H4 (cell line): ENCODE data around the gene TSPEAR. TPM values are rescaled to one million over a fixed set of nuclear protein-coding genes. Genes with fewer than 3 reads are reported as not detected.

Source experiments
- DNase-seq: peaks from one replicate; pipeline ENCODE4 v3.0.0-alpha.2; 2015; ENCODE audit warnings: low spot score
- total RNA-seq: library from RNA; depleted of rRNA; stranded (reverse); fragments of >200 nt; shearing (Covaris generic); gene quantifications from 2 replicates; pipeline ENCODE4 v1.2.3, GENCODE V29; 2014

Gene TSPEAR
- total RNA-seq, 1 experiment from 2014 or later, result 0.08 TPM

DNA sequence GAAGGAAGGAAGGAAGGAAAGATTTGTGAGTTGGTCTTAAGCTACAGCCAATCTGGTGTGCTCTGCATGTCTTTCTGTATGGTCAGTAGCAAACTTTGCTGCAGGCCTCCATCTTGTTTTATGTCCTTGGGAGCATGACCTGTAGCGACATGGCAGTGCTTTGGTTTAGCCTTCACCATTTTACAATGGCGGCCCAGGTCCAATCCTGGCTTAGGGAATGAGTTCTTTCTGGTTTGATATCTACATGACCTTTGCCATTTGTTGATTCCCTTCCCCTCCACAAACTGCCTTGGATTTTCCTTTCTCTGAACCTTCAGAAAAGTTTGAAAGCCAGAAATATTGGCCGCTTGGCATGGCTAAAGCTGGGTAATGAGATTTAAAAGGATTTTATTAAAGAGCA lies 30.5 kb upstream of the TSPEAR start:
- DNase-seq, result no peak

DNA sequence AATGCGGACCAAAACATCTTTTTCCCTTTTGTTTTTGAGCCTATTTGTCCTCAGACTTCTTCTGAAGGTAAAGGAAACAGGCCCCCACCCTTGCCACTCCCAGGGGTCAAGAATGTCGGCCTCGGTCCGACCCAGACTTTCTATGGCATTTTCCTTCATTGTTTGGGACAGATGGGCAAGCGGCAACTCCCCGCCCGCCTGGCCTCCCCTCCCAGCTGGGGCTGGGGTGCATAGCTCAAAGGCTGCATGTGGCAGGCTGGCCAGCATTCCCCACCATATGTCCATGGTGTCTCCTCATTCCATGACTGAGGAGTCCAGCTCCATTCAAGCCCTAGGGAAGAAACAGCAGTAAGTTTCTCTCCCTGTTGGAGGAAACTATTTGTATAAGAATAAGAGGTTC lies 29.4 kb upstream of the TSPEAR start:
- DNase-seq, result no peak

DNA sequence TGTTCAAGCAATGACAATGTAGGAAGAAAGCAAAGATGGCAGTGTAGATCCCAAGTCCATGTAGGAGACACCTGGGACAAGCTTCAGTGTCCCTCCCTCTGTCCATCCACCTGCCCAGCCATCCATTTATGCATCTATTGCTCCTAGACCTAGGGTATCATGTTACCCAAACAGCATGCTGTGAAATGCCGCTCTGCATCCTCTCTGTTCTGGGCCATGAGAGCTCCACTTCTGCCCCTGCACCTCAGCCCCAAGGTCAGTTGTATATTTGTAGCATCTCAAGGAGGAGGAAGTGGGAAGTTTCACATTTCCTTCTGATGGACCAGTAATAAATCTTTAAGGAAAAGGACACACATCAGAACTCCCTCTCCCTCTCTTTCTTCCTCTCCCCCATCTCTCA lies 27.9 kb upstream of the TSPEAR start:
- no peak for DNase-seq

DNA sequence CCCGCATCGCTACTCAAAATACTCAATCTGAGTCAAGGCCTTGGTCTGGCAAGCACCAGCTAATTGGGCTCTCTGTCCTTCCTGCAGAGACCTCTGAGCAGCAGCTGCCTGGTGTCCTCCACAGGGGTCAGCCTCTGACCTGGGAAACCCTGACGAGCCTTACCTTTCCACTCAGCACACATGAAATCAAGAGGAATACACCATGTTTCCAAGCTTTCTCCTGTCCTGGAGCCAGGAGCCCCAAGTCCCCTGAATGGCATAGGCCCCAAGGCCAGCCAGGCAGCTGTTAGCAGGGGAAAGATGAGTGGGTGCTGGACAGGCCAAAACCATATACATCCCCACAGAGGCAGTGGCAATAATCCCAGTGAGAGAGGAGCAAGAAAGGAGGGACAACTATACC lies 27.2 kb upstream of the TSPEAR start:
- DNase-seq, result no peak

DNA sequence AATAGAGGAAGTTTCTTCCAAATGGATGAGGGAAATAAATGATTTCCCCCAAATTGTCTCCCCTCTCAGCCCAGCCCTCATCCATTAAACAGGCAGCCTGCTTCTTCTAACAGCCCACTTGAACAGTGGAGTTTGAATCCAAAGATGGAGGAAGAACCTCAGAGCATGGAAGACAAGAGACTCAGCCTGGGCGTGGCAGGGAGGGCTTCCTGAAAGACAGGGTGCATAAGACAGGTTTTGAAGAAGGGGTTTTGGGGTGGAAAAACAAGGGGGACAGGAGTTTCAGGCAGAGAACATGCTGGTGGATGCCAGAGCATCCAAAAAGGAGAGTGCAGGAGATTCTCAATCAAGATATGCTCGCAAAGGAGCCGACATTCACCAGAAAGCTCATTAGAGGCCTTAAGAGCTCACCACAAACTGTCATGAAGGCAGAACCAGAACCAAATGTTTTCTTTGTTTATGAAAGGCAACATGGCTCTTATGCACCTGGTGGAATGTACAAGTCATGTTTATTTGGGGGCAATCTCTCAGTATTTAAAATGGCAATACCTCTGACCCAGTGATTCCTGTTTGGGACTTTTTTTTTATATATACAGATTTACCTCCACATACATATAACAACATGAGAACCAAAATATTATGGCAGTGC lies 26.5 kb upstream of the TSPEAR start:
- no peak for DNase-seq

DNA sequence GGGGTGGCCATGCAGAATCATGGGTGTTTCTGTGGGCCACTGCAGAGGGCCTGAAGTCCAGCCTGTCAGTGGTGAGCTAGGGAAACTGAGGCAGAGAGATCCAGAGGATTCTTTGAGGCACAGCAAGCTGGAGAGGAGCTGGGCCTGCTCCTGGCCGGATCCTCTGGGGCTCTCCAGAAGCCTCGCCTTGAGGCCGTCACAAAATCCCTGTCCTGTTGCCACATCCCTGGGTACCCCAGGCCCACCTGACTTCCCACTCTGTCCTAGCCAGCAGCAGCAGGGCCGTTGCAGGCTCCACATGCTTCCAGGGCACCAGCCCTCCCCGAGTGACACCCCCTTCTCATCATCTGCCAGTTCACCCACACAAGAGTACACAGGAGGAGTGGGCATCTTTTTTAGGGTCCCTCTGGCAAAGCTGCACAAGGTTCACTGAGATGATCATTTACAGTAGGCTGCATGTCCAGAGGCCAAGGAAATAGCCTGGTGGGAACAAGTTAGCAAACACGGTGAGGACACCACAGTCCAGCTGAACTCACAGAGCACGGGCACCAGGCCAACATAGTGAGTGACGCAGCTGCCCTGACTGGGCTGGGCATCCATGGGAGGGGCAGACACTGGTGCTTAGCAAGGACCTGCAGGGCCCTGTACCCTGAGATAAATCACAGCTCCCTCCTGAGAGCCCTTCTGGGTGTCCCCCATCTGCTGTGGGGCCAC lies 25.1 kb upstream of the TSPEAR start:
- no peak for DNase-seq

DNA sequence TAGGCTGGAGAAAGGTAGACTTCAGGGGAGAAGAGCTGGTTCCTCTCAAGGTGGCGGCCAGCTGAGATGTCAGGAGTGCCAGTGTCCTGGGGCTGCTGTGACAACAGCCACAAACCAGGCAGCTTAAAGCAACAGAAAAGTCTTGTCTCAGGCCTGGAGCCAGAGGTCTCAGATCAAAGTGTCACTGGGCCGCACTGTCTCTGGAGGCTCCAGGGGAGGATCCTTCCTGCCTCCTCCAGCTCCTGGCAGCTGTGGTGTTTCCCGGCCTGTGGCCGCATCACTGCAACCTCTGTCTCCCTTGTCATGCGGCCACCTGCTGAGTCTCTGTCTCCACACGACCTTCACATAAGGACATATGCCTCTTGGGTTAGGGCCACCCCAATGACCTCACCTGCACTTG lies 24.4 kb upstream of the TSPEAR start:
- DNase-seq, result no peak

DNA sequence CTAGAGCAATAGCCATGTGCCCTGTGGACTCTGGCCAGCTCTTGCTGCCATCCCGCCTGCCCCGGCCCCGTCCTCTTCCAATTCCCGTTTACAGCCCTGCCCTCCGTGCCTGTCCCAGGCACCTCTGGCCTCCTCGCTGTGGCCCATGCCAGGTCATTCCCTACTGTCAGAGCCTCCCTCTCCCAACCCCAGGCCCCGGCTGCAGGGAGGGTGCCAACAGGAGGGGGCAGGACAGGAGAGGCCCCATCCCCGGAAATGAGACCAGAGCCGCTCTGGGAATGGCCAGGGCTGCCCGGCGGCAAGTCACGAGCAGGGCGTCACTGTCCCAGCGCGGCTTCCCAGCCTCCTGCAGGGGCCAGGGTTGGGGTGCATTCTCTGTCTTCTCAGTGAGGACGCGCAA lies 23.5 kb upstream of the TSPEAR start:
- DNase-seq, result no peak

DNA sequence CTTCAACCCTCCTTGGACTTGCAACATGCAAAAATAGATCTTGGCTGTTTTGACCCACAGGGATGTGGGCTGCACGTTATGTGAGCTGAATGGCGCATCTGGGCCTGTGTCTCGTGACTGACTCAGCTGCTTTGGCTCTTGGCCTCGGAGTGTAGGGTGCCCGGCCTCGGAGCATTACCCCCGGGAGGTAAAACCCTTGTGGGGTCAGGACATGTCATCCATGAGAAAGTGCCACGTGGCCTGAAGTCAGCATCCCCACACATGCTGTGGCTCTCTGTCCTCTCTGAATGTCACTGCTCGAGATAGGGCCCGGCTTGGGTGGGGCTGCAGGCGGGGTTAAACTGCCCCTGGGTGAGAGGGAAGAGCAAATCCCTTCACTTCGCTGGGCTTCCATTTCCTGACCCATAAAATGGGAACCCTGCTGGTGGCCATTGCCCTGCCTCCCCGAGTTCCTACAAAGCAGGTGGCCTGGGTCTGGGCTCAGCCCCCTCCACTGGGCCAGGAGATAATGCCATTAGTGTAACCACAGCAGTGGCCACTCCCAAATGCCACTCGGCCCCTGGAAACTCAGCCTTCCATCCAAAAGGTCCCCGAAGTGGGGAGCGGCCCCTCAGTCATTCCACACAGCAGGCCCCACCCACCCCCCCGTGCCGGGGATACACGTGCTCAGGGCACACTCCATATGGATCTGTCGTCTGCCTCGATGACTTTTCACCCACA lies 22.8 kb upstream of the TSPEAR start:
- DNase-seq, result no peak

DNA sequence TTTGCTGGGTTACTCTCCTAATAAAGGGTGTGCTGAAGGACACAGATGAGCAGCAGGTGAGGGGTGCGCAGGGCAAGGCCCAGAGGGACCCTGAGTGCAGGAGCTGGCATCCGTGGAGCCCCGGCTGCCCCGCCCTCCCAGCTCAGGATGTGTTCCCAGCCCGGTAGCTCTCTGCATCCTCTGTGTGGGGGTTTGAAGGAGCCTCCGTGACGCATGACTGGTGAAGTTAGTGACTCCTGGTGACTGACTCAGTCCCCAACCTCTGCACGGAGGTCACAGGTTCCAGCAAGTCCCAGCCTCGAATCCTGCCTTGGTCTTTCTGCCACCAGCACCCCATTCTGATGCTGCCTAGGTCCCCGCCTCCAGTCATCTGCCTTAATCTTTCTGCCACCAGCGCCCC lies 21.6 kb upstream of the TSPEAR start:
- DNase-seq, result no peak

DNA sequence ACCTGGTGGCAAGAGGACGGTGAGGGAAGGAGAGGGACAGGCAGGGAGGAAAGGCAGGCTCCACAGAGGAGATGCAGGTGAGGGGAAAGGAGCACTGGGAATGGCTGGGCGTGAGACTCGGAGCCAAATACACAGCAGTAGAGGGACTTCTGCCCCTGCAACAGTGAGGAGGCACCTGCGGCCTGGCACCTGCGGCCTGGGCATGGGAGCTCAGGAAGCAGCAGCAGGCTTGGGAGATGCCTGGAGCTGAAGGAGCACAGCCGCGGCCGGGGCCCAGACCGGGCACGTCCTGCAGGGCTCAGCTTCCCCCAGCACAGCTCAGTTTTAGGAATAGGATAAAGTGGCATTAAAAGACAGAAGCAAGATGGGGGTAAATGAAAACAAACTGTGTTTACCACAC lies 20.9 kb upstream of the TSPEAR start:
- DNase-seq, result no peak

DNA sequence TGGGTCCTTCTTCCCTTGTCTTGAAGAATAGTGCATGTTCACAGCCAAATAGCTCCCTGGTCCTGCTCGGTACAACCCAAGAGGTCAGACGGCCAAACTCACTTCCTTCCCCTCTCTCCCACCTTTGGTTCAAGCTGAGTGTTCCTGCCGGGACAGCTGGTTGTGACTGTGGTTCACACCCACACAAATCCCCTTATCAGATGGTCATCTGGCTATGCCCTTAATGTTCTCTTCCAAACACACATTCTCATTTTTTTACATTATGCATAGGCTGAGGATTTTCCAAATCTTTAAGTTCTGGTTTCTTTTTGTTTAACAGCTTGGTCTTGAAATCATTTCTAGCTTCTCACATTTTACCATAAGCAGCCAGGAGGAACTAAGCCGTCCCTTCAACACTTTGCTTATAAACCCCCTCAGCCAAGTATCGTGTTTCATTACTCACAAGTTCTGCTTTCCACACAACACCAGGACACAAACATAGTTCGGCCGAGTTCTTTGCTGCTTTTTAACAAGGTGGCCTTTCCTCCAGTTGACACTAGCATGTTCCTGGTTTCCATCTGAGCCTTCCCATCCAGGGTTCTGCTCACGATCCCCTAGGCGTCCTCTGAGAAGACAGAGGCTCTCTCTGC lies 19.7 kb upstream of the TSPEAR start:
- no peak for DNase-seq

DNA sequence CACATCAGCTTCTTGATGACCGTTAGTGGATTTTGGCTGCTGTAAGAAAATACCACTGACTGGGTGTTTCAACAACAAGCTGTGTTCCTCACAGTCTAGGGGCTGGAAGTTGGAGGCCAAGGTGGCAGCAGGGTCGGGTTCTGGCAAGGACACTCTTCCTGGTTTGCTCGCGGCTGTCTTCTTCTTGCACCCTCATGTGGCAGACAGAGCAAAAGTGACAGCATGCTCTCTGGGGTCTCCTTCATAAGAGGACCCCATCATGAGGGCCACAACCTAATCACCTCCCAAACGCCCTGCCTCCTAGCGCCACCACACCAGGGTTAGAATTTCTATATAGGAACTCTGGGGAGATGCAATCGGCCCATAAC lies 18.6 kb upstream of the TSPEAR start:
- no peak for DNase-seq

DNA sequence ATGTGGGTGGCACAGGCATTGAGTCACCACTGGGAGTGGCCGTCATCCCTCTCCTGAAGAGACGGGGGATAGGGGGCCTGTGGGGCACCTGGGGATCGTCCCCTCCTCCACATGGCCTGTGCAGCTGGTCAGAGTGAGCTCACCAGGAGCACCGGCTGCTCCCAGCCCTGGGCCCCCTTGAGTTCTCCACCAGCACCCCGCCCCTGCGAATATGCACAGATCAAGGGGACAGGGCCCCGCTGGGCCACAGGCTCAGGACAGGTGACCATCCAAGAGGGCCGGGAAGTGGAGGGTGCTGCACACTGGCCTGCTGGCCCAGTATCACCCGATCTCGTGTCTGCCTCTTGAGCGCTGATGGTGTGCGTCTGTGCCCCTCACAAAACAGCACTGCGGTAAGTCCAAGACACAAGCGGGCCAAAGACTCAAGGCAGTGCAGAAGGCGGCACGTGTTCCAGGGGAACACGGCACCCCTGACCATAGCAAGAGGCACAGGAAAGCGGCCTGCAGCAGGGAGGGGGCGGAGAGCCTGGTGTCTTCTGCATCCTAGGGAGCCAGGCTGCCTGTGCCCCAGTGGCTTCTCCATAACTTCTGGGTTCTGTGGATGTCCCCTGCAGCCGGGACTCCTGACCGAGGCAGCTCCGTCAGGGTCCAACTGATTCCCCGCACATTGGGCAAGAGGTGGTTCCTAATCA lies 18.1 kb upstream of the TSPEAR start:
- no peak for DNase-seq

DNA sequence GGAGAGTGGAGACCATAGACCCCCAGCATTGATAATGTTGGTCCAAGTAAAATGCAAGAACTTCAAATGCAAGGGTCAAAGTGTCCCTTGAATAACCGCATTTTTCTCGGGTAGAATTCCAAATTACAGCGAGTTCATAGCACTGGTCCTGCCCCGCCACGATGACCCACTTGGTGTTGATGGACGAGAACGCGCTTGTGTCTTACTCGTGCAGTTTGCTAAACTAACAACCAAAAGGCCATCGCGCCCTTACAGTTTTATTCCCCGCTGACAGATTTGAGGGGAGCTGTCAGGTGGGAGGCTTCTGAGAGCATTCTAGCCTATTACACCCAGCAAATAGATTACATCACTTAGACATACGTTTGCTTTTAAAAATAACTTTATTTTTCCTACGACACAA lies 17.3 kb upstream of the TSPEAR start:
- DNase-seq, result no peak

DNA sequence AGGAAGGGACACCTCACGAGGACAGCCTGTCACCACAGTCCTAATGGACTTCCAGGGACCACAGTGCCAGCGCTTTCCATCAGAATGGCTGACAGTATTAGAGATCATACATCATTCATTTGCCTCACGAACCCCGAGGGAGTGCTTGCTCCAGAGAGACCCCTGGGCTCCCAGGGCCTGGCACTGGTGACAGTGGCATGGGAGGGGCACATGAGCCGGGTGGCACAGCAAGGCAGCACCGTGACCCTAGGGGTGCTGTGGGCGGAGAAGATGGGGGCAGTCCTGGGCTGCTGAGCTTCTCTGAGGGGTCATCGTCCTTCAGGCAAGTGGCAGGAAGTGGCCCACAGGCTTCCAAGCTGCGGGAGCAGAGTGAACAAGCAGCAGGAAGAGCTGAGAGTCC lies 16.4 kb upstream of the TSPEAR start:
- DNase-seq, result no peak

DNA sequence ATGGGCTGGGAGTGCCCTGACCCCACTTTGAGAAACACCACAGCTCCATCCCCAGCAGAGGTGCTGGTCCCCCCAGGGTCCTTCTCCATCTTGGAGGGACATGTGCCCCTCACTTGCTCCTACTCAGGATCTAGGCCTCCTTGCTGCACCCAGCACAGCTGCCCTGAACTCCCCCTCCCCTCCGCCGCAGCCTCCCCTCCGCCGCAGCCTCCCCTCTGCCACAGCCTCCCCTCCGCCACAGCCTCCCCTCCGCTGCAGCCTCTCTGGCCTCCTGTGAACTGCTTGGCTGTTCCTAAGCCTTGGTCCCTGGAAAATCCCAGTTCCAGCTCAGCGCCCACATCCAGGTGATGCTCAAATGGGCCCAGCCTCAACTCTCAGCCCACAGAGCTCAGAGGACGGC lies 15.9 kb upstream of the TSPEAR start:
- DNase-seq, result no peak

DNA sequence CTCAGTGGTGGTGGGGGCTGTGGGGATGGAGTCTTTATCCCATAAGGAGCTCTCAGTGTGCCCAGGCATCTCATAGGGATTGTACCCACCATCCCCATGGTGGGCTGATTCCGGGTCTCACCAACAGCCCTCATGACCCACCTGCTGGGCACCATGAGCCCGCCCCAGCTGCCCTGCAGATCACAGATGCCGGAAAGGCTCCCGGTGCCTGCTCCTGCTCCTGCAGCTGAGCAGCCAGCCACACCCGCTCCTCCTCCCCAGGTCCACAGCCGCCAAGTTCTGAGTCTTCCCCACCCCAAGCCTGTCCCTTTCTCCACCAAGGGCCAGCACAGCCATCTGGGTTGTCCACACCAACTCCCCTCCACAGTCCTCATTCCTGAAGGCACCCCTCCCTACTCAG lies 15.5 kb upstream of the TSPEAR start:
- no peak for DNase-seq

DNA sequence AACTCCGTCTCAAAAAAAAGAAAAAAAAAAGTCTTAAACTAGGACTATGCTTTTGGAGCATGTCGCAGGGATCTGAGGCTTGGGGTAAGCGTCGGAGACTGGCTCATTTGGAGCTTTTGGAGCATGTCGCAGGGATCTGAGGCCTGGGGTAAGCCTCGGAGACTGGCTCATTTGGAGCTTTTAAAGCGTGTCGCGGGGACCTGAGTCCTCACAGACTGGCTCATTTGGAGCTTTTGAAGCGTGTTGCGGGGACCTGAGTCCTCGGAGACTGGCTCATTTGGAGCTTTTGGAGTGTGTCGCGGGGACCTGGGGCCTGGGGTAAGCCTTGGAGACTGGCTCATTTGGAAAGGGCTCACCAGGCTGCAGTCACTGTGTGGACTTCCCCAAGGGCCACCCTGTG lies 13.6 kb upstream of the TSPEAR start:
- no peak for DNase-seq

DNA sequence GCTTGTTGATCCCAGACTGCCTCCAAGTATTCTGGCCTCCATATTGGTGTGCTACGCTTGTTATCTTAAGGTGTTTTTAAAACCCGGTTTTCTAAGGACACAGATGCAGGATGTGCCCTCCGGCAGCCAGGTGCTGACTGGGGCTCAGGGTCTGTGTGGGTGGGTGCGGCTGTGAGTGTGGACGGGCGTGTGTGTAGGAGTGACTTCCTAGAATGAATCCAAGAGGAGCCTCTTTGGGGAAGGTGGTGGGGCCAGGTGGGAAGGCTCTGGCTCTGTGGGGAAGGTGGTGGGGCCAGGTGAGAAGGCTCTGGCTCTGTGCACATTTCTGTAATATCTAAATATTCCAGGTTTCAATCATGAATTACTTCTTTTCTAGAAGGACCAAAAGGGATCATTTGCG lies 12.8 kb upstream of the TSPEAR start:
- no peak for DNase-seq

DNA sequence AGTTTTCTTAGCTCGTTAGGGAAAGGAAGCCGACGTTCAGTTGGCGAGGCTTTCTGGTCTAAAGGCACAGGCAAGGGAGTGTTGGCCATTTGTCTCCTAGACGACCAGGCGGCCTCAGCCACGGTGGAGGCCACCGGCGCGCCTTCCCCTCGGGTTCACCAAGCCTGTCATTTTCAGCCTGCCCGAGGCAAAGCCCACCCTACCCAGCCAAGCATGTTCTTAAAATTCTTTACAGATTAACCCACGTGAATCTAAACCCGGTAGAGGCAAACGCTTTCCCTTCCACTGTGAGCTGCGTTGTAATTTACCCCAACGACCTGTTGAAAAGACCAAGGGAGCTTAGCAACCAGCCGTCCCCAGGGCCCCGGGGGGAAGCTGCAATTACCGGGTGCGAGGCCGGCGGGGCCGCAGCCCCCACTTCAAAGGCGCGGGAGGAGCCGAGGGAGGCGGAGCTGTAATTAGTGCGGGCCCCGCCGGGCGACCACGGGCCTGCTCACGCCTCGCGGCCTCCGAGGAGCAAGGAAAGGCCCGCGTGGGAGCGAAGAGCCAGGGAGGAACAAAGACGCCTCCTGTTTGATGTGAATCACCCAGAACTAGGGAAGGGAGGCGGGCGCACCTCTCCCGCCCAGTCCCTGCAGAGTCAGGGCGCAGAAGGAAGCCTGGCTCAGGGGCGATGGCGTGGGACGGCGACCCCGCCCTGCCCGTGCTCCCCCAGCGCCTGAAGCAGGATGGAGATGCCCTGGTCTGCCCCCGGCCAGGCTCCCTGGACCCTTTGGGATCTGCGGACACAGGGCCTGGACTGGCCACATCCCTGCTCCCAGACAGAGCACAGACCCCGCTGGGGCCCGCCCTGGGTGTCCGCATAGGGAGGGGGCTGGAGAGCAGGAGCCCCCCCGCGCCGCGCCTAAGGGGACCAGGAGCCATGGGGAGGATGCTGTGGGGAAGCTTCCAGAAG lies 12.1 kb upstream of the TSPEAR start:
- DNase-seq, result no peak
